ENCODE results near the gene PCDHGB5.
"Not testable (repeated sequence)": the region's sequence is repeated elsewhere in the genome, so short reads cannot be mapped to it uniquely, and the experiment has no call there.

The PCDHGB5 gene

DNA sequence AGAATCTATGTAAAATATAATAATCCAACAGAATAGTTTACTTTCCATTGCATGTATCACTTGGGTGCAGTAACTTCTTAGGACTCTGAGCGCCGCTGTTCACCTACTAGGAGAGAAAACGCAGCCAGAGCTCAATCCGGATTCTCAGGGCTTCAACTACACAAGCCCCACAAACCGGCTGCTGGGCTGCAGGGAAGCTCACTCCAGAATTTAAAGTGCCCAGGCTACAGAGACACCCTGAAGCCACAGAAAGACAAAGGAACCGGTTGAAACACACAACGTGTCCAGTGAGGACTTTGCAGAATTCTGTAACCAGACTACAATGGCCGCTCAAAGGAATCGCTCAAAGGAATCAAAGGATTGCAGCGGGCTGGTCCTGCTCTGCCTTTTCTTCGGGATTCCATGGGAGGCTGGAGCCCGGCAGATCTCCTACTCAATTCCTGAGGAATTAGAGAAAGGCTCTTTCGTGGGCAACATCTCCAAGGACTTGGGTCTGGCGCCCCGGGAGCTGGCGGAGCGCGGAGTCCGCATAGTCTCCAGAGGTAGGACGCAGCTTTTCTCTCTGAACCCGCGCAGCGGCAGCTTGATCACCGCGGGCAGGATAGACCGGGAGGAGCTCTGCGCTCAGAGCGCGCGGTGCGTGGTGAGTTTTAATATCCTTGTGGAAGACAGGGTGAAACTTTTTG, 15.2 kb downstream of the PCDHGB5 start, which contains the start of gene PCDHGA10:
TSS of gene PCDHGA10 (plus strand) at position 134 of the 686 bp plus-strand sequence. CDS start at position 323, 189 bp downstream.
- DNase-seq, result no peak

- no peak for DNase-seq
Observed at GRCh38 chr5:141413540-141414069, 15.9 kb downstream of the PCDHGB5 start.

DNA sequence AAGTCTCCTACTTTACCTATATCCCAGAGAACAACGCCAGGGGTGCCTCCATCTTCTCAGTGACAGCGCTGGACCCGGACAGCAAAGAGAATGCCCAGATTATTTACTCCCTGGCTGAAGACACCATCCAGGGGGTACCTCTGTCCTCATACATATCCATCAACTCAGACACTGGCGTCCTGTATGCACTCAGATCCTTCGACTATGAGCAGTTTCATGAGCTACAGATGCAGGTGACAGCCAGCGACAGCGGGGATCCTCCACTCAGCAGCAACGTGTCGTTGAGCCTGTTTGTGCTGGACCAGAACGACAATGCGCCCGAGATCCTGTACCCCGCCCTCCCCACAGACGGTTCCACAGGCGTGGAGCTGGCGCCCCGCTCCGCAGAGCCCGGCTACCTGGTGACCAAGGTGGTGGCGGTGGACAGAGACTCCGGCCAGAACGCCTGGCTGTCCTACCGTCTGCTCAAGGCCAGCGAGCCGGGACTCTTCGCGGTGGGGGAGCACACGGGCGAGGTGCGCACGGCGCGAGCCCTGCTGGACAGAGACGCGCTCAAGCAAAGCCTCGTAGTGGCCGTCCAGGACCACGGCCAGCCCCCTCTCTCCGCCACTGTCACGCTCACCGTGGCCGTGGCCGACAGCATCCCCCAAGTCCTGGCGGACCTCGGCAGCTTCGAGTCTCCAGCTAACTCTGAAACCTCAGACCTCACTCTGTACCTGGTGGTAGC, 17.0 kb downstream of the PCDHGB5 start:
- DNase-seq, result not testable (repeated sequence)

DNA sequence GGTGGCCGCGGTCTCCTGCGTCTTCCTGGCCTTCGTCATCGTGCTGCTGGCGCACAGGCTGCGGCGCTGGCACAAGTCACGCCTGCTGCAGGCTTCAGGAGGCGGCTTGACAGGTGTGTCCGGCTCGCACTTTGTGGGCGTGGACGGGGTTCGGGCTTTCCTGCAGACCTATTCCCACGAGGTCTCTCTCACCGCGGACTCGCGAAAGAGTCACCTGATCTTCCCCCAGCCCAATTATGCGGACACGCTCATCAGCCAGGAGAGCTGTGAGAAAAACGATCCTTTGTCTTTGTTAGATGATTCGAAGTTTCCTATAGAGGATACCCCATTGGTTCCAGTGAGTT, 17.5 kb downstream of the PCDHGB5 start:
- DNase-seq, result not testable (repeated sequence)

GRCh38 chr5:141417494-141418172, 19.9 kb downstream of the PCDHGB5 start, which contains the start of gene PCDHGB7:
TSS of gene PCDHGB7 (plus strand) at chr5:141417677. CDS start at chr5:141417860, 183 bp downstream.
- DNase-seq, result peak; percentile 17

- DNase-seq, result no peak
Observed at GRCh38 chr5:141419074-141419880, 21.5 kb downstream of the PCDHGB5 start.

DNA sequence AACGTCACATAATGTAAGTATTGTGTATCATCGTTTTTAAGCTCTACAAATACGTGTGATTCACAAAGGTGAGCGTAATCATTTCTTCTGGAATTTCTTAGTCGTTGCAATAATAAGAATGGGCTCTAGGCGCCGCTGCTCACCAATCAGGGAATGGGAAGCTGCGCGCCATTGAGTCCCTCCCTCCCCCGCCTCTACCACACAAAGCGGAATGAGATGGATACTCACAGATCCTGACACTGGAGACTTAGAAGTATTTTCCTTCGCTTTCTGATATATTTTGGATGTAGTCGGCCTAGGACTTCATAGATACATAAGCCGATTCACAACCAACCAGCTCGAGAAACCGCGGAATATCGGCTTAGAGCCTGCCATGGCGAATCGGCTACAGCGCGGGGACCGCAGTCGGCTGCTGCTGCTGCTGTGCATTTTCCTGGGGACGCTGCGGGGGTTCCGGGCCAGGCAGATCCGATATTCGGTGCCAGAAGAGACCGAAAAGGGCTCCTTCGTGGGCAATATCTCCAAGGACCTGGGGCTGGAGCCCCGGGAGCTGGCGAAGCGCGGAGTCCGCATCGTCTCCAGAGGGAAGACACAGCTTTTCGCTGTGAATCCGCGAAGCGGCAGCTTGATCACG, 23.2 kb downstream of the PCDHGB5 start, which contains the start of gene PCDHGA11:
TSS of gene PCDHGA11 (plus strand) at position 197 of the 634 bp plus-strand sequence. CDS start at position 374, 177 bp downstream.
- DNase-seq, result no peak

DNA sequence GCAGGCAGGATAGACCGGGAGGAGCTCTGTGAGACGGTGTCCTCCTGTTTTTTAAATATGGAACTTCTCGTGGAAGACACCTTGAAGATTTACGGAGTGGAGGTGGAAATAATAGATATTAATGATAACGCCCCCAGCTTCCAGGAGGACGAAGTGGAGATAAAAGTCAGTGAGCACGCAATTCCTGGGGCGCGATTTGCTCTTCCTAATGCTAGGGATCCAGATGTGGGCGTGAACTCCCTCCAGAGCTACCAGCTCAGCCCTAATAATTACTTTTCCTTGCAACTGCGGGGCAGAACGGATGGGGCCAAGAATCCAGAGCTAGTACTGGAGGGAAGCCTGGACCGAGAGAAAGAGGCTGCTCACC, 23.7 kb downstream of the PCDHGB5 start:
- DNase-seq, result no peak

DNA sequence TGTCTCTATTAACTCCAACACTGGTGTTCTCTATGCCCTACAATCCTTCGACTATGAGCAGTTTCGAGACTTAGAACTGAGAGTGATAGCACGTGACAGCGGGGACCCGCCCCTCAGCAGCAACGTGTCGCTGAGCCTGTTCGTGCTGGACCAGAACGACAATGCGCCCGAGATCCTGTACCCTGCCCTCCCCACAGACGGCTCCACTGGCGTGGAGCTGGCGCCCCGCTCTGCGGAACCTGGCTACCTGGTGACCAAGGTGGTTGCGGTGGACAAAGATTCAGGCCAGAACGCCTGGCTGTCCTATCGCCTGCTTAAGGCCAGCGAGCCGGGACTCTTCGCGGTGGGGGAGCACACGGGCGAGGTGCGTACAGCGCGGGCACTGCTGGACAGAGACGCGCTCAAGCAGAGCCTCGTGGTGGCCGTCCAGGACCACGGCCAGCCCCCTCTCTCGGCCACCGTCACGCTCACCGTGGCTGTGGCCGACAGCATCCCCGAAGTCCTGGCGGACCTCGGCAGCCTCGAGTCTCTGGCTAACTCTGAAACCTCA, 25.1 kb downstream of the PCDHGB5 start:
- DNase-seq, result no peak

GRCh38 chr5:141427783-141428426, 30.2 kb downstream of the PCDHGB5 start:
- DNase-seq, result no peak

- DNase-seq, result no peak
Observed at GRCh38 chr5:141430332-141431113, 32.8 kb downstream of the PCDHGB5 start, which contains the start of gene PCDHGA12. TSS of gene PCDHGA12 (plus strand) at chr5:141430507. CDS start at chr5:141430760, 253 bp downstream.

GRCh38 chr5:141431286-141431685, 33.5 kb downstream of the PCDHGB5 start:
- DNase-seq, result no peak

- DNase-seq, result not testable (repeated sequence)
Observed at GRCh38 chr5:141432308-141432707, 34.6 kb downstream of the PCDHGB5 start.

DNA sequence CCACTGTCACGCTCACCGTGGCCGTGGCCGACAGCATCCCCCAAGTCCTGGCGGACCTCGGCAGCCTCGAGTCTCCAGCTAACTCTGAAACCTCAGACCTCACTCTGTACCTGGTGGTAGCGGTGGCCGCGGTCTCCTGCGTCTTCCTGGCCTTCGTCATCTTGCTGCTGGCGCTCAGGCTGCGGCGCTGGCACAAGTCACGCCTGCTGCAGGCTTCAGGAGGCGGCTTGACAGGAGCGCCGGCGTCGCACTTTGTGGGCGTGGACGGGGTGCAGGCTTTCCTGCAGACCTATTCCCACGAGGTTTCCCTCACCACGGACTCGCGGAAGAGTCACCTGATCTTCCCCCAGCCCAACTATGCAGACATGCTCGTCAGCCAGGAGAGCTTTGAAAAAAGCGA, 35.0 kb downstream of the PCDHGB5 start:
- not testable (repeated sequence) for DNase-seq

DNA sequence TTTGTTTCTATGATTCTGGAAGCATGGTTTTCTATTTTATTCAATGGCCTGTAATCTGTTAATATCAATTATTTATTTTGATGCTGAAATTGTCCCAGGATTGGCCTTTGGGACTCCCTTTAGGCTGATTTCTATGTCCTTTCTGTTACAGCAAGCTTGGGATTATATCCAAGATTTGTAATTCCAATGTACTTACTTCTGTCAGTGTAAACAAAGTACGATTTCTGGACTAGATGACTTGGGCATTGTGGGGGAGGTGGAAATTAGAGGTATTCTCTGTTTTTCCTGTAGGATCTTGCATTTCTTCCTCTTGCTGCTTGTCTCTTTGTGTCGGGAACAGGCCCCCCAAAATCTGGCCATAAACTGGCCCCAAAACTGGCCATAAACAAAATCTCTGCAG, 36.3 kb downstream of the PCDHGB5 start:
- no peak for DNase-seq

GRCh38 chr5:141437221-141437620, 39.5 kb downstream of the PCDHGB5 start:
- no peak for DNase-seq

GRCh38 chr5:141439411-141440141, 41.8 kb downstream of the PCDHGB5 start:
- no peak for DNase-seq

DNA sequence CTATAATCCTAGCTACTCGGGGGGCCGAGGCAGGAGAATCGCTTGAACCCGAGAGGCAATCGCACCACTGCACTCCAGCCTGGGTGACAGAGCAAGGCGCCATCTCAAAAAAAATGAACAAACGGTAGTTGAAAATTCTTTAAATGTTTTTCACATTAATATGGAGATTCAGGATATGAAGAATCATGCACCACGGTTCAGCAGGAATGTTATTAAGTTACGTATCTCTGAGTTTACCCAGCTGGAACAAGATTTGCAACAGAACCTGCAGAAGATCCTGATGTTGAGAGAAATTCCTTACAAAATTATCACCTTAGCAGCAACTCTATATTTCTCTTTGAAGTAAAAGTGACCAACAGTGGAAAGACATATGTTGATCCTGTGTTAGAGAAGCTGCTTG, 42.6 kb downstream of the PCDHGB5 start:
- DNase-seq, result no peak

DNA sequence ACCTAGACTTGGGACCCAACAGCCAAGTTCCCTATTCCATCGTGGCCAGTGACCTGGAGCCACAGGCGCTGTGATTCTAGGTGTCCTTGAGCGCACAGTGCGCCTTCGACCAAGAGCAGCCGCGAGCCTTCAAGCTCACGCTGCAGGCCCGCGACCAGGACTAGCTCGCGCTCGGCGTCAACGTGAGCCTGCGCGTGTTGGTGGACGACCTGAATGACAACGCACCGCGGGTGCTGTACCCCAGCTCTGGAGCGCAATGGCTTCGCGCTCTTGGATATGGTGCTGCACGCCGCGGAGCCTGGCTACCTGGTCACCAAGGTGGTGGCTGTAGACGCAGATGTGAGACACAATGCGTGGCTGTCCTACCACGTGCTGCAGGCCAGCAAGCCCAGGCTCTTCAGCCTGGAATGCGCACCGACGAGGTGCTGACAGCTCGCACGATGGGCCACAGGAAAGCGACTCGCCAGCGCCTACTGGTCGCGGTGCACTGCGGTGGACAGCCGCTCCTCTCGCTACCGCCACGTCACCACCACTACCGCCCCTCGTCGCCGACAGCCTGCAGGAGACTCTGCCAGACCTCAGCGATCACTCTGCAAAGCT, 43.9 kb downstream of the PCDHGB5 start:
- no peak for DNase-seq
